GM12878 (cell line): ENCODE measurements around the gene GMPPA. TPM values are rescaled to one million over a fixed set of nuclear protein-coding genes. Genes with fewer than 3 reads are reported as not detected.

Experiments
- ATAC-seq: fragments of 200-7000 bp; cut with Tn5 transposase; 3 replicates; pipeline ENCODE4 v1.9.1; 2020; ENCODE audit warnings: mild to moderate bottlenecking, moderate library complexity
- BruUV-seq: library from RNA; stranded (reverse); fragments of 400-500 nt; replicated peaks from 2 replicates; lab custom pipeline; 2021; lab: Mats Ljungman, UMichigan
- CTCF ChIA-PET: fragments of 300-600 bp; sonication (Branson Sonifier 250); formaldehyde crosslinking; extraction: SDS; loops from one replicate; lab custom pipeline; 2021; ENCODE audit warnings: inconsistent platforms; lab: Yijun Ruan, JAX
- POLR2A ChIA-PET: fragments of 350-600 bp; formaldehyde crosslinking; extraction: SDS; loops from one replicate; lab custom pipeline; 2021; ENCODE audit warnings: inconsistent platforms; lab: Charles Lee
- RAD21 ChIA-PET: fragments of 300-600 bp; sonication (Branson Sonifier 250); formaldehyde crosslinking; loops from one replicate; lab custom pipeline; 2023; ENCODE audit warnings: antibody characterized with exemption; ENCODE audit not compliant: unreplicated experiment; lab: Charles Lee
- SMC1A ChIA-PET: fragments of 300-600 bp; sonication (Branson Sonifier 250); formaldehyde crosslinking; loops from one replicate; lab custom pipeline; 2023; ENCODE audit not compliant: unreplicated experiment, uncharacterized antibody; lab: Charles Lee
- DNase-seq: peaks from one replicate; pipeline ENCODE4 v3.0.0-alpha.2; 2011; ENCODE audit warnings: low read depth, low spot score
- FAIRE-seq: peaks from 3 replicates; lab custom pipeline; 2011; peaks lifted over from hg19 to GRCh38; lab: Jason Lieb, UNC
- H2AFZ ChIP-seq: 2 replicates; pipeline ENCODE4 v1.6.0; 2011; ENCODE audit warnings: low read depth, low read length, control low read depth; ENCODE audit not compliant: control insufficient read depth
- H3K27ac ChIP-seq: 2 replicates; pipeline ENCODE4 v1.5.1; 2011; ENCODE audit warnings: control low read depth; ENCODE audit not compliant: control insufficient read depth, insufficient read depth
- H3K27me3 ChIP-seq, 2 experiments: replicated peaks in 1 of 2; 2 replicates each; pipeline versions ENCODE4 v1.6.0 to v1.6.1; 2011; ENCODE audit warnings: low read length in 1 of 2; ENCODE audit not compliant: control insufficient read depth in 2 of 2, insufficient read depth in 2 of 2
- H3K36me3 ChIP-seq, 2 experiments: 2 replicates each; pipeline ENCODE4 v1.5.1; 2011; ENCODE audit warnings: low read length in 1 of 2; ENCODE audit not compliant: control insufficient read depth in 2 of 2, insufficient read depth in 2 of 2
- H3K4me1 ChIP-seq: 2 replicates; pipeline ENCODE4 v1.6.1; 2011; ENCODE audit warnings: mild to moderate bottlenecking, low read length, moderate library complexity, mixed read lengths; ENCODE audit not compliant: control insufficient read depth, insufficient read depth
- H3K4me2 ChIP-seq: 2 replicates; pipeline ENCODE4 v1.6.0; 2011; ENCODE audit warnings: control low read depth; ENCODE audit not compliant: control insufficient read depth, insufficient read depth
- H3K4me3 ChIP-seq: fragments of 200-600 bp; sonication (generic); 2 replicates; pipeline ENCODE4 v1.5.1; 2016
- H3K79me2 ChIP-seq: 2 replicates; pipeline ENCODE4 v1.6.0; 2011; ENCODE audit warnings: low read length; ENCODE audit not compliant: control insufficient read depth, insufficient read depth
- H3K9ac ChIP-seq: 2 replicates; pipeline ENCODE4 v1.8.0; 2011; ENCODE audit warnings: low read length, control low read depth, mixed read lengths; ENCODE audit not compliant: control insufficient read depth, insufficient read depth
- H3K9me3 ChIP-seq: replicated peaks from 3 replicates; pipeline ENCODE4 v1.5.1; 2011; ENCODE audit warnings: mild to moderate bottlenecking, low read length; ENCODE audit not compliant: control insufficient read depth, insufficient read depth
- H4K20me1 ChIP-seq: 2 replicates; pipeline ENCODE4 v1.6.0; 2011; ENCODE audit not compliant: control insufficient read depth, insufficient read depth
- BHLHE40 ChIP-seq, 2 experiments: fragments of 450-650 bp in 1 of 2; IDR thresholded peaks; 2 replicates each; pipeline ENCODE4 v1.6.1; 2011 to 2017; ENCODE audit warnings: low read depth in 2 of 2, borderline replicate concordance in 1 of 2, improper control_type of control experiment in 1 of 2, low read length in 1 of 2, mild to moderate bottlenecking in 1 of 2
- BRCA1 ChIP-seq: IDR thresholded peaks from 2 replicates; pipeline ENCODE4 v1.6.1; 2011; ENCODE audit warnings: low read depth, low read length, improper control_type of control experiment
- CREB1 ChIP-seq: IDR thresholded peaks from 2 replicates; pipeline ENCODE4 v1.6.1; 2012; ENCODE audit warnings: low read depth, mild to moderate bottlenecking, inconsistent platforms
- DPF2 ChIP-seq: fragments of 450-650 bp; IDR thresholded peaks from 2 replicates; pipeline ENCODE4 v1.6.1; 2017; ENCODE audit warnings: mild to moderate bottlenecking
- ESRRA ChIP-seq: IDR thresholded peaks from 2 replicates; pipeline ENCODE4 v1.6.1; 2012; ENCODE audit warnings: mild to moderate bottlenecking, low read length, improper control_type of control experiment
- KLF5 ChIP-seq: fragments of 450-650 bp; IDR thresholded peaks from 2 replicates; pipeline ENCODE4 v1.6.1; 2014; ENCODE audit warnings: mild to moderate bottlenecking; ENCODE audit not compliant: partially characterized antibody
- LARP7 ChIP-seq: fragments of 450-650 bp; IDR thresholded peaks from 2 replicates; pipeline ENCODE4 v1.6.1; 2017; ENCODE audit warnings: mild to moderate bottlenecking
- NFYA ChIP-seq: IDR thresholded peaks from 2 replicates; pipeline ENCODE4 v1.6.1; 2011; ENCODE audit warnings: low read depth, mild to moderate bottlenecking, low read length, improper control_type of control experiment, borderline replicate concordance
- SMC3 ChIP-seq: IDR thresholded peaks from 2 replicates; pipeline ENCODE4 v1.6.1; 2011; ENCODE audit warnings: low read length, improper control_type of control experiment, borderline replicate concordance
- TCF7 ChIP-seq: IDR thresholded peaks from 2 replicates; pipeline ENCODE4 v1.6.1; 2014; ENCODE audit warnings: antibody characterized with exemption, borderline replicate concordance
- WGBS: methylation state at CpG from one replicate; pipeline ENCODE4 v1.1.6; 2016; ENCODE audit warnings: low lambda C conversion rate; ENCODE audit not compliant: insufficient replicate concordance, insufficient coverage; ENCODE audit errors: missing lambda C conversion rate; 5-methylcytosine and 5-hydroxymethylcytosine counted together
- in situ Hi-C: fragments of 300-500 bp; cut with MboI; formaldehyde crosslinking; loops from 9 replicates; pipeline ENCODE4 v1.14.3; 2018; ENCODE audit warnings: mixed read lengths
- intact Hi-C: fragments of 100-400 bp; cut with micrococcal nuclease; formaldehyde crosslinking; loops from one replicate; pipeline ENCODE4 v1.14.2; 2022; ENCODE audit not compliant: unreplicated experiment
- polyA plus RNA-seq, 11 experiments: library from polyadenylated mRNA; depleted of rRNA in 4 of 11; unstranded in 6 of 11; stranded (reverse) in 5 of 11; fragments of >200 nt; fragmentation: Nextera tagmentation in 4 of 11; fragmentation: Illumina TruSeq in 1 of 11; extraction: Ambion mirVana in 4 of 11; extraction: Trizol in 1 of 11; gene quantifications; 1 replicate in 1 of 11; 2 replicates in 10 of 11; pipeline versions ENCODE4 v1.2.1 to v1.2.3, GENCODE V29; 2011 to 2016; ENCODE audit warnings: inconsistent platforms in 2 of 11, missing spikeins in 2 of 11, low read depth in 1 of 11
- total RNA-seq, 4 experiments: library from RNA; depleted of rRNA in 3 of 4; stranded (reverse); fragments of >200 nt in 3 of 4; fragmentation: Illumina TruSeq in 1 of 4; extraction: Trizol in 1 of 4; gene quantifications; 2 replicates each; pipeline versions ENCODE4 v1.2.1 to v1.2.3, GENCODE V29; 2013 to 2021
- TF ChIP-seq, protein P1 (sequence below): IDR thresholded peaks from 2 replicates; pipeline ENCODE4 v1.6.1; 2012; ENCODE audit warnings: improper control_type of control experiment, low read depth, low read length; ENCODE audit not compliant: insufficient replicate concordance

Gene GMPPA
- total and polyA plus RNA-seq, 10 of the 15 experiments (the other 5 are each of a cell fraction or from before 2014, with no cell fraction given) = 1.9 to 83.2 (median 45.0) TPM

DNA sequence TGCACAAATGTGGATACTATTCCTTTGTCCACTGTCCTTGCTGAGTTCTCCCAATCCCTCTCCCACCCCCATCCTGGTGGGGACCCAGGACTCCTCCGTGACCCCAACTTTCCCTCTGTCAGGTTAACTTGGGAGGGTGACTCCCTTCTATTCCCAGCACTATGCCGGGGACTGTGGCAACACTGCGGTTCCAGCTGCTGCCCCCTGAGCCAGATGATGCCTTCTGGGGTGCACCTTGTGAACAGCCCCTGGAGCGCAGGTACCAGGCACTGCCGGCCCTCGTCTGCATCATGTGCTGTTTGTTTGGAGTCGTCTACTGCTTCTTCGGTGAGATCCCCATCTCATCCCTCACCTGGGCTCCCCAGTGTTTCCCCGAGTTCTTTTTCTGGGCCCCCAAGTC, 45.9 kb downstream of the GMPPA start (continued):
- TF ChIP-seq, protein P1, sequence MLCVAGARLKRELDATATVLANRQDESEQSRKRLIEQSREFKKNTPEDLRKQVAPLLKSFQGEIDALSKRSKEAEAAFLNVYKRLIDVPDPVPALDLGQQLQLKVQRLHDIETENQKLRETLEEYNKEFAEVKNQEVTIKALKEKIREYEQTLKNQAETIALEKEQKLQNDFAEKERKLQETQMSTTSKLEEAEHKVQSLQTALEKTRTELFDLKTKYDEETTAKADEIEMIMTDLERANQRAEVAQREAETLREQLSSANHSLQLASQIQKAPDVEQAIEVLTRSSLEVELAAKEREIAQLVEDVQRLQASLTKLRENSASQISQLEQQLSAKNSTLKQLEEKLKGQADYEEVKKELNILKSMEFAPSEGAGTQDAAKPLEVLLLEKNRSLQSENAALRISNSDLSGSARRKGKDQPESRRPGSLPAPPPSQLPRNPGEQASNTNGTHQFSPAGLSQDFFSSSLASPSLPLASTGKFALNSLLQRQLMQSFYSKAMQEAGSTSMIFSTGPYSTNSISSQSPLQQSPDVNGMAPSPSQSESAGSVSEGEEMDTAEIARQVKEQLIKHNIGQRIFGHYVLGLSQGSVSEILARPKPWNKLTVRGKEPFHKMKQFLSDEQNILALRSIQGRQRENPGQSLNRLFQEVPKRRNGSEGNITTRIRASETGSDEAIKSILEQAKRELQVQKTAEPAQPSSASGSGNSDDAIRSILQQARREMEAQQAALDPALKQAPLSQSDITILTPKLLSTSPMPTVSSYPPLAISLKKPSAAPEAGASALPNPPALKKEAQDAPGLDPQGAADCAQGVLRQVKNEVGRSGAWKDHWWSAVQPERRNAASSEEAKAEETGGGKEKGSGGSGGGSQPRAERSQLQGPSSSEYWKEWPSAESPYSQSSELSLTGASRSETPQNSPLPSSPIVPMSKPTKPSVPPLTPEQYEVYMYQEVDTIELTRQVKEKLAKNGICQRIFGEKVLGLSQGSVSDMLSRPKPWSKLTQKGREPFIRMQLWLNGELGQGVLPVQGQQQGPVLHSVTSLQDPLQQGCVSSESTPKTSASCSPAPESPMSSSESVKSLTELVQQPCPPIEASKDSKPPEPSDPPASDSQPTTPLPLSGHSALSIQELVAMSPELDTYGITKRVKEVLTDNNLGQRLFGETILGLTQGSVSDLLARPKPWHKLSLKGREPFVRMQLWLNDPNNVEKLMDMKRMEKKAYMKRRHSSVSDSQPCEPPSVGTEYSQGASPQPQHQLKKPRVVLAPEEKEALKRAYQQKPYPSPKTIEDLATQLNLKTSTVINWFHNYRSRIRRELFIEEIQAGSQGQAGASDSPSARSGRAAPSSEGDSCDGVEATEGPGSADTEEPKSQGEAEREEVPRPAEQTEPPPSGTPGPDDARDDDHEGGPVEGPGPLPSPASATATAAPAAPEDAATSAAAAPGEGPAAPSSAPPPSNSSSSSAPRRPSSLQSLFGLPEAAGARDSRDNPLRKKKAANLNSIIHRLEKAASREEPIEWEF = no peak
- no peak for TF ChIP-seq DPF2
- TF ChIP-seq, all 136 proteins: peak for 0

GRCh38 chr2:219545295-219545942, 46.7 kb downstream of the GMPPA start:
- no peak for ATAC-seq

More at GRCh38 chr2:219545295-219545942, 46.7 kb downstream of the GMPPA start:
- peaks cover 4 to 7% of the 10 kb centered on the region in 2 experiments for H3K27me3 ChIP-seq
- WGBS = 38% methylated on average over 3 of the region's 3 CpGs
- H2AFZ ChIP-seq = no peak overlapping the region
- in situ Hi-C loops = no loop called here
- no peaks in the 10 kb centered on the region for H3K9me3 ChIP-seq
- RAD21 ChIA-PET = interaction anchor here (1.9 kb wide), 1 partner anchor 139 kb away, joined by 5 read pairs; no protein-coding TSS in a partner anchor
- no peak for FAIRE-seq
- CTCF ChIA-PET = interaction anchor here (0.9 to 1.8 kb wide), 2 partner anchors 50 to 97 kb away, joined by 3 to 5 read pairs; a partner anchor contains a TSS
- TF ChIP-seq BHLHE40 (IDR thresholded peaks at IDR 0.05; ENCODE audit: borderline replicate concordance in 1 of 2, low read depth in 2 of 2, low read length in 1 of 2) (no peak), CREB1 (no peak), SMC3 (no peak), NFYA (no peak), LARP7 (no peak), TCF7 (no peak), KLF5 (no peak), ESRRA (no peak), BRCA1 (no peak)
- TF ChIP-seq, protein P1 = no peak
- TF ChIP-seq, all 136 proteins: peak for 0
- Histone ChIP-seq H3K27ac (no peak overlapping the region), H3K9ac (no peak overlapping the region), H3K4me2 (no peak overlapping the region), H3K4me3 (no peak overlapping the region), H3K4me1 (peaks cover 3% of the 10 kb centered on the region; the same call in 1 of the 2 replicates), H4K20me1 (no peaks in the 10 kb centered on the region; the same call in 1 of the 2 replicates), H3K36me3 (no peaks in the 10 kb centered on the region), H3K79me2 (no peaks in the 10 kb centered on the region)
- POLR2A ChIA-PET = no interaction called here
- intact Hi-C loops = no loop called here
- SMC1A ChIA-PET = no interaction called here
- no peak for DNase-seq
- no TSS peak for BruUV-seq
